Erythroblast (primary cell): ENCODE results near the gene STH.

Source experiments
- GATA1 ChIP-seq: IDR thresholded peaks from 2 replicates; pipeline ENCODE4 v1.6.1; 2011; ENCODE audit warnings: low read depth, mild to moderate bottlenecking, control low read depth, low read length, moderate library complexity
- POLR2A ChIP-seq: IDR thresholded peaks from 2 replicates; pipeline ENCODE4 v1.6.1; 2011; ENCODE audit warnings: mild to moderate bottlenecking, low read length

DNA sequence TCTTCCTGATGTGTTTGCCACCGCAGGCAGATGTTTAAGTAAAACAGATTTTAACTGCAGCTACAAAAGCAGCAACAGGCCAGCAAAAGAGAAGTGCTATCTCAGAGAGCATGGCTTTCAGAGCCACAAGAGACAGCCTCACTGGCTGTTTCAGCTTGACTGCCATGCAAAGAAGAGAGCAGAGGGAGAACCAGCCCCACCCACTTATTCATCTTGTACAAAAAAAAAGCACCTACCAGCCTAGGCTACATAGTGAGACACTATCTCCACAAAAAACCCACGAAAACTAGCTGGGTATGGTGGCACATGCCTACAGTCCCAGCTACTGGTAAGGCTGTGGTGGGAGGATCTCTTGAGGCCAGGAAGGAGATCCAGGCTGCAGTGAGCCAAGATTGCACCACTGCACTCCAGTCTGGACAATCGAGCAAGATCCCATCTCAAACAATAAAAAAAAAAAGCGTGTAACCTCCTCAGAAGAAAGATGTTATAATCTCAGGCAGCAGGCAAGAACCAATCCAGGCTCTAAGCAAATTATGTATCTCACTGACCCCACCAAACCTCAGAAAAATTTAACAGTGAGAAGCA is 30.0 kb downstream of the STH start:
- TF ChIP-seq POLR2A (no peak), GATA1 (no peak)
